IPS-20b (cell line): ENCODE data around the gene SPP2.

Source experiments
- H3K27ac ChIP-seq: one replicate; pipeline ENCODE4 v1.5.1; 2013; ENCODE audit warnings: low read length
- H3K27me3 ChIP-seq: 2 replicates; pipeline ENCODE4 v1.6.1; 2013; ENCODE audit warnings: mild to moderate bottlenecking, low read length, inconsistent platforms; ENCODE audit not compliant: insufficient read depth
- H3K36me3 ChIP-seq: 2 replicates; pipeline ENCODE4 v1.6.1; 2013; ENCODE audit warnings: low read depth, mild to moderate bottlenecking, inconsistent platforms, low read length, moderate library complexity; ENCODE audit not compliant: insufficient read depth
- H3K4me1 ChIP-seq: 2 replicates; pipeline ENCODE4 v1.6.1; 2013; ENCODE audit warnings: mild to moderate bottlenecking, control low read depth, inconsistent platforms, low read length, moderate library complexity; ENCODE audit not compliant: insufficient read depth
- H3K4me3 ChIP-seq: 2 replicates; pipeline ENCODE4 v1.5.1; 2013; ENCODE audit warnings: mild to moderate bottlenecking, low read length, inconsistent platforms
- H3K9ac ChIP-seq: 2 replicates; pipeline ENCODE4 v1.6.1; 2013; ENCODE audit warnings: low read depth, mild to moderate bottlenecking, inconsistent platforms, low read length, moderate library complexity
- H3K9me3 ChIP-seq: 2 replicates; pipeline ENCODE4 v1.6.1; 2013; ENCODE audit warnings: mild to moderate bottlenecking, low read depth, low read length, inconsistent platforms; ENCODE audit not compliant: insufficient read depth

The SPP2 gene, protein sequence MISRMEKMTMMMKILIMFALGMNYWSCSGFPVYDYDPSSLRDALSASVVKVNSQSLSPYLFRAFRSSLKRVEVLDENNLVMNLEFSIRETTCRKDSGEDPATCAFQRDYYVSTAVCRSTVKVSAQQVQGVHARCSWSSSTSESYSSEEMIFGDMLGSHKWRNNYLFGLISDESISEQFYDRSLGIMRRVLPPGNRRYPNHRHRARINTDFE

DNA sequence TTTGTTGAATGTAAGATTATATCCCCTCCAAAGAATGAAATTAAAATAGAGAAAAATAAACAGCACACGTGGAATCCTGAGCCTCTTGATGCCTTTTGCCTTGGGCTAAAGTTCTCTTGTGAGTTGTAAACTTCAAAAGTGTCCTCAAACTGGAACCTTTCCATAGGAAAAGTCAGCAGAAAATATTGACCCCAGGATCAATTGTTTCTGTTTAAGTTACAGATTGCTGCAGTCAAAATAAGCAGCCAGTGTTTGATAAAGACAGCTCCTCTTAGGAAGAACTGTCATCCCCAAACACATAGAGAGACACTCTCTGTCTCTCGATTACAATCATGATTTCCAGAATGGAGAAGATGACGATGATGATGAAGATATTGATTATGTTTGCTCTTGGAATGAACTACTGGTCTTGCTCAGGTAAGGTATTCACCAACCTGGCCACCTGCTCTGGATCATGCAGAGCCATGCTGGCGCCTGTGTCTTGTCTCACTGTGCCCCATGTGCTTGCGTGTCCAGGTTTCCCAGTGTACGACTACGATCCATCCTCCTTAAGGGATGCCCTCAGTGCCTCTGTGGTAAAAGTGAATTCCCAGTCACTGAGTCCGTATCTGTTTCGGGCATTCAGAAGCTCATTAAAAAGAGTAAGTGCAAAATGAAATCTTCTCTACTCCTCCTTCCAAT lies at the start of gene SPP2:
TSS of gene SPP2 (plus strand) at position 248 of the 681 bp plus-strand sequence. CDS start at position 333, 85 bp downstream.
- Histone ChIP-seq H3K36me3 (no peaks in the 10 kb centered on the region), H3K9ac (no peak within 1 kb of the TSS), H3K27ac (no peak within 1 kb of the TSS), H3K9me3 (no peaks in the 10 kb centered on the region), H3K27me3 (no peaks in the 10 kb centered on the region; the same call in 1 of the 2 replicates), H3K4me1 (0 out of 2 replicates have a peak, but pooled peaks cover 3% of the 10 kb centered on the region), H3K4me3 (no peak within 1 kb of the TSS)

- Histone ChIP-seq H3K27ac (no peak overlapping the region), H3K4me1 (peaks cover 7% of the 10 kb centered on the region; the same call in 1 of the 2 replicates)
Measured at GRCh38 chr2:234001380-234002160, 48.9 kb upstream of the SPP2 start.

GRCh38 chr2:234002281-234002680 lies 48.2 kb upstream of the SPP2 start:
- H3K9ac ChIP-seq = no peak overlapping the region
- no peaks in the 10 kb centered on the region for H3K36me3 ChIP-seq
- H3K4me3 ChIP-seq = no peak overlapping the region
- no peak overlapping the region for H3K27ac ChIP-seq
- no peaks in the 10 kb centered on the region for H3K27me3 ChIP-seq
- peaks cover 7% of the 10 kb centered on the region; the same call in 1 of the 2 replicates for H3K4me1 ChIP-seq
- no peaks in the 10 kb centered on the region for H3K9me3 ChIP-seq

More at GRCh38 chr2:234001380-234002160, 48.9 kb upstream of the SPP2 start:
- H3K9me3 ChIP-seq = no peaks in the 10 kb centered on the region
- H3K4me3 ChIP-seq = no peak overlapping the region
- H3K9ac ChIP-seq = no peak overlapping the region
- no peaks in the 10 kb centered on the region for H3K36me3 ChIP-seq
- H3K27me3 ChIP-seq = no peaks in the 10 kb centered on the region

GRCh38 chr2:234003972-234004617 lies 46.4 kb upstream of the SPP2 start:
- Histone ChIP-seq H3K9me3 (no peaks in the 10 kb centered on the region), H3K4me3 (no peak overlapping the region), H3K36me3 (no peaks in the 10 kb centered on the region), H3K27ac (no peak overlapping the region), H3K4me1 (peaks cover 7% of the 10 kb centered on the region; the same call in 1 of the 2 replicates), H3K27me3 (no peaks in the 10 kb centered on the region), H3K9ac (no peak overlapping the region)

DNA sequence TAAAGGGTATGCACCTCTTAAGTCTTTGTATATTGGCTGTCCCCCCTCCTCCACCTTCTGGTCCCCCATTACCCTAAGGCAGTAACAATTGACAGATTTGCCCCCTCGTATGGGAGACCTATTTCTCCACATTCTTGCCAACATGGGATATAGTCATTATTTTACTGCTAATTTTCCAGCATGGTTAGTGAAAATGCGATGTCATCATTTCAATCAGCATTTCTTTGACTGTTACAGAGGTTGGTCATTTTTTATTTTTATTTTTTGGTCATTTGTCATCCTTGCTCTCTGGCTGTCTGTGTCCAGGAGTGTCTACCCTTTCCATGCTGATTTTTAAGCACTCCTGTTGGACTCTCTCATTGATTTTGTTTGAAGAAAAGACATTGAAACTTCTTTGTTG lies 45.4 kb upstream of the SPP2 start:
- Histone ChIP-seq H3K27me3 (no peaks in the 10 kb centered on the region), H3K9me3 (no peaks in the 10 kb centered on the region), H3K27ac (no peak overlapping the region), H3K4me1 (peaks cover 7% of the 10 kb centered on the region; the same call in 1 of the 2 replicates), H3K36me3 (no peaks in the 10 kb centered on the region), H3K9ac (no peak overlapping the region), H3K4me3 (no peak overlapping the region)

GRCh38 chr2:234006501-234006900 lies 44.0 kb upstream of the SPP2 start:
- H3K4me1 ChIP-seq = peaks cover 7% of the 10 kb centered on the region; the same call in 1 of the 2 replicates
- no peak overlapping the region for H3K4me3 ChIP-seq
- H3K27ac ChIP-seq = no peak overlapping the region
- no peaks in the 10 kb centered on the region for H3K27me3 ChIP-seq
- H3K9me3 ChIP-seq = no peaks in the 10 kb centered on the region
- H3K9ac ChIP-seq = no peak overlapping the region
- no peaks in the 10 kb centered on the region for H3K36me3 ChIP-seq

DNA sequence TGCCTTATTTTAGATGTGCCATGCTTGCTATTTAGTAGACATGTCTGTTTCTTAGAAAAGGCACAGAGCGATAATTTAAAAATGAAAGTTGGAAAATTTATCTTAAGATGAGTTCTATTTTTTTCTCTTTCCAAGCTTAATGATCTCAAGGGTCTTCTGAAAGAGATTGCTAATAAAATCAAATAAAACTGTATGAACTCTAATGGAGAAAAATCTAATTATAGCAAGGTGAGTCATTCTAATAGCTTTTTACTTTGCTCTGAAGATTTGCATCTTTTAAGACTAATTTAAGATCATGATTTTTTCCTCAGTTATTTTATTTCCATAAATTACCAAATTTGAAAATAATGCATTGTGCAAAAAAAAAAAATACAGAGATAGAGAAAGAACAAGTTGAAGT lies 36.1 kb upstream of the SPP2 start:
- Histone ChIP-seq H3K9ac (no peak overlapping the region), H3K4me3 (no peak overlapping the region), H3K4me1 (no peaks in the 10 kb centered on the region), H3K9me3 (no peaks in the 10 kb centered on the region), H3K27me3 (no peaks in the 10 kb centered on the region), H3K27ac (no peak overlapping the region), H3K36me3 (no peaks in the 10 kb centered on the region)

- Histone ChIP-seq H3K36me3 (no peaks in the 10 kb centered on the region), H3K9ac (no peak overlapping the region), H3K27me3 (no peaks in the 10 kb centered on the region), H3K9me3 (no peaks in the 10 kb centered on the region), H3K27ac (no peak overlapping the region), H3K4me1 (no peaks in the 10 kb centered on the region), H3K4me3 (no peak overlapping the region)
Measured at GRCh38 chr2:234015861-234016260, 34.6 kb upstream of the SPP2 start.

- no peaks in the 10 kb centered on the region for H3K36me3 ChIP-seq
- no peak overlapping the region for H3K27ac ChIP-seq
- H3K4me3 ChIP-seq = no peak overlapping the region
- no peaks in the 10 kb centered on the region for H3K9me3 ChIP-seq
- H3K9ac ChIP-seq = no peak overlapping the region
- H3K27me3 ChIP-seq = no peaks in the 10 kb centered on the region
- no peaks in the 10 kb centered on the region for H3K4me1 ChIP-seq
Measured at GRCh38 chr2:234019896-234020295, 30.6 kb upstream of the SPP2 start.

DNA sequence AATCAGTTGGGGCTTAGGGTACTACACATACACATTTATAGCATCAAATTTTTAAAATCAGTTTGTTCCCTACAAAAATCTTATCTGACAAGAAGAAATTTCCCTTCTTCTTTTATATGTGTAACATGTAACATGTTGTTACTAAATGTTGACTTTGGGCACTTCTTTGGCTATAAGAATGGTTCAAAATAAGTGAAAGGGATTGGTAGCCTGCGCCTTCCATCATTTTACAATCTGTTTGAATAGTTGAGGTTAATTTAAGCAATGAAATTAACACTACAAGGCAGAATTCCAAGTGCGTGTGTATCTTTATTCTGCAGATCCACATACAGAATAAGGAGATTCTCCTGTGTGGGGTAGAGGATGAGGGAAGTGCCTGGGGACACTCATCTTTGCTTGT lies 30.2 kb upstream of the SPP2 start:
- no peaks in the 10 kb centered on the region for H3K36me3 ChIP-seq
- no peak overlapping the region for H3K27ac ChIP-seq
- H3K9me3 ChIP-seq = no peaks in the 10 kb centered on the region
- no peaks in the 10 kb centered on the region for H3K4me1 ChIP-seq
- no peak overlapping the region for H3K4me3 ChIP-seq
- H3K27me3 ChIP-seq = no peaks in the 10 kb centered on the region
- H3K9ac ChIP-seq = no peak overlapping the region

- no peaks in the 10 kb centered on the region for H3K4me1 ChIP-seq
- H3K4me3 ChIP-seq = no peak overlapping the region
Measured at GRCh38 chr2:234022424-234022823, 28.1 kb upstream of the SPP2 start.

More at GRCh38 chr2:234022424-234022823, 28.1 kb upstream of the SPP2 start:
- H3K9me3 ChIP-seq = no peaks in the 10 kb centered on the region
- H3K27me3 ChIP-seq = no peaks in the 10 kb centered on the region; the same call in 1 of the 2 replicates
- no peak overlapping the region for H3K27ac ChIP-seq
- no peak overlapping the region for H3K9ac ChIP-seq
- no peaks in the 10 kb centered on the region for H3K36me3 ChIP-seq
